Activated CD8-positive, alpha-beta T cell treated with anti-CD3 and anti-CD28 coated beads for 36 hours (primary cell): ENCODE measurements around the gene FAM3C. TPM values are rescaled to one million over a fixed set of nuclear protein-coding genes. Genes with fewer than 3 reads are reported as not detected.

ENCODE experiments used
- ATAC-seq: fragments of 200-7000 bp; cut with Tn5 transposase; one replicate; pipeline ENCODE4 v1.10.0; 2021; ENCODE audit warnings: mild to moderate bottlenecking, moderate library complexity
- CTCF ChIA-PET: fragments of 350-600 bp; sonication (Branson Sonifier 250); formaldehyde crosslinking; loops from one replicate; lab custom pipeline; 2021; ENCODE audit warnings: antibody characterized with exemption; lab: Charles Lee
- POLR2A ChIA-PET: fragments of 350-600 bp; sonication (Branson Sonifier 250); formaldehyde crosslinking; loops from one replicate; lab custom pipeline; 2021; ENCODE audit warnings: antibody characterized with exemption; lab: Charles Lee
- DNase-seq: peaks from one replicate; pipeline ENCODE4 v3.0.0-alpha.2; 2020
- H3K27ac Mint-ChIP-seq: one replicate; pipeline ENCODE4 v1.8.0; 2021; ENCODE audit warnings: mild to moderate bottlenecking, mixed read lengths
- H3K27me3 Mint-ChIP-seq: one replicate; pipeline ENCODE4 v1.8.0; 2021; ENCODE audit warnings: mixed read lengths
- H3K36me3 Mint-ChIP-seq: one replicate; pipeline ENCODE4 v1.8.0; 2021; ENCODE audit warnings: low read depth, mixed read lengths
- H3K4me1 Mint-ChIP-seq: one replicate; pipeline ENCODE4 v1.8.0; 2021; ENCODE audit warnings: low read depth, mixed read lengths
- H3K4me3 Mint-ChIP-seq: one replicate; pipeline ENCODE4 v1.8.0; 2021; ENCODE audit warnings: mild to moderate bottlenecking, moderate library complexity, mixed read lengths
- H3K9me3 Mint-ChIP-seq: one replicate; pipeline ENCODE4 v1.8.0; 2021; ENCODE audit warnings: mixed read lengths
- CTCF ChIP-seq: fragments of 200-600 bp; IDR thresholded peaks from one replicate; pipeline ENCODE4 v1.8.0; 2022; ENCODE audit warnings: antibody characterized with exemption, mild to moderate bottlenecking
- intact Hi-C: fragments of 100-400 bp; cut with micrococcal nuclease; formaldehyde crosslinking; loops from one replicate; pipeline ENCODE4 v1.10.0; 2022
- total RNA-seq, 2 experiments: library from RNA; stranded (reverse); gene quantifications; one replicate each; pipeline ENCODE4 v1.2.3, GENCODE V29; 2021

Gene FAM3C
- total RNA-seq, 2 experiments from 2014 or later, result 18.6 to 19.1 TPM

GRCh38 chr7:121355574-121355973 is 40.5 kb downstream of the FAM3C start:
- ChIA-PET CTCF (interaction anchor here (1.0 kb wide), 1 partner anchor 12 kb away, joined by 3 read pairs; no protein-coding TSS in a partner anchor), POLR2A (no interaction called here)
- TF ChIP-seq CTCF, result no peak
- DNase-seq (no peak), ATAC-seq (no peak)
- no peaks in the 10 kb centered on the region for H3K9me3 Mint-ChIP-seq
- no peak overlapping the region for H3K27ac Mint-ChIP-seq
- no peaks in the 10 kb centered on the region for H3K27me3 Mint-ChIP-seq
- peaks cover 35% of the 10 kb centered on the region for H3K36me3 Mint-ChIP-seq
- no peaks in the 10 kb centered on the region for H3K4me1 Mint-ChIP-seq
- H3K4me3 Mint-ChIP-seq, result no peak overlapping the region
- intact Hi-C loops, result no loop called here

GRCh38 chr7:121352323-121352722 is 43.8 kb downstream of the FAM3C start:
- DNase-seq (no peak), ATAC-seq (no peak)
- no peak overlapping the region for H3K4me3 Mint-ChIP-seq
- CTCF ChIA-PET, result interaction anchor here (1.3 kb wide), 1 partner anchor 15 kb away, joined by 5 read pairs; no protein-coding TSS in a partner anchor
- peaks cover 31% of the 10 kb centered on the region for H3K36me3 Mint-ChIP-seq
- intact Hi-C loops, result no loop called here
- H3K9me3 Mint-ChIP-seq, result no peaks in the 10 kb centered on the region
- H3K27me3 Mint-ChIP-seq, result no peaks in the 10 kb centered on the region
- H3K4me1 Mint-ChIP-seq, result no peaks in the 10 kb centered on the region
- POLR2A ChIA-PET, result no interaction called here
- no peak for TF ChIP-seq CTCF
- H3K27ac Mint-ChIP-seq, result no peak overlapping the region

GRCh38 chr7:121351682-121352081 is 44.4 kb downstream of the FAM3C start:
- intact Hi-C loops, result no loop called here
- Mint-ChIP-seq H3K36me3 (peaks cover 32% of the 10 kb centered on the region), H3K9me3 (no peaks in the 10 kb centered on the region), H3K27me3 (no peaks in the 10 kb centered on the region), H3K4me1 (no peaks in the 10 kb centered on the region), H3K4me3 (no peak overlapping the region), H3K27ac (no peak overlapping the region)
- ChIA-PET POLR2A (no interaction called here), CTCF (interaction anchor here (1.6 kb wide), 1 partner anchor 10 kb away, joined by 6 read pairs; no protein-coding TSS in a partner anchor)
- no peak for TF ChIP-seq CTCF
- no peak for DNase-seq
- no peak for ATAC-seq

GRCh38 chr7:121344497-121344896 is 51.6 kb downstream of the FAM3C start:
- no peaks in the 10 kb centered on the region for H3K4me1 Mint-ChIP-seq
- H3K27ac Mint-ChIP-seq, result no peak overlapping the region
- intact Hi-C loops, result no loop called here
- no peak overlapping the region for H3K4me3 Mint-ChIP-seq
- no peaks in the 10 kb centered on the region for H3K9me3 Mint-ChIP-seq
- TF ChIP-seq CTCF, result no peak
- peaks cover 20% of the 10 kb centered on the region for H3K36me3 Mint-ChIP-seq
- ChIA-PET POLR2A (no interaction called here), CTCF (no interaction called here)
- DNase-seq, result no peak
- ATAC-seq, result no peak
- H3K27me3 Mint-ChIP-seq, result no peaks in the 10 kb centered on the region

GRCh38 chr7:121344093-121344492 is 52.0 kb downstream of the FAM3C start:
- DNase-seq (no peak), ATAC-seq (no peak)
- Mint-ChIP-seq H3K27ac (no peak overlapping the region), H3K36me3 (peaks cover 21% of the 10 kb centered on the region), H3K9me3 (no peaks in the 10 kb centered on the region), H3K27me3 (no peaks in the 10 kb centered on the region), H3K4me3 (no peak overlapping the region), H3K4me1 (no peaks in the 10 kb centered on the region)
- intact Hi-C loops, result no loop called here
- TF ChIP-seq CTCF, result no peak
- ChIA-PET POLR2A (no interaction called here), CTCF (no interaction called here)
